HG02870 (cell line): ENCODE measurements around the gene DBF4.

Experiments used
- ATAC-seq: cut with Tn5 transposase; IDR thresholded peaks from one replicate; pipeline ENCODE4 v1.9.1; 2021; ENCODE audit warnings: mild to moderate bottlenecking, moderate library complexity; ENCODE audit not compliant: unreplicated experiment

The DBF4 gene

DNA sequence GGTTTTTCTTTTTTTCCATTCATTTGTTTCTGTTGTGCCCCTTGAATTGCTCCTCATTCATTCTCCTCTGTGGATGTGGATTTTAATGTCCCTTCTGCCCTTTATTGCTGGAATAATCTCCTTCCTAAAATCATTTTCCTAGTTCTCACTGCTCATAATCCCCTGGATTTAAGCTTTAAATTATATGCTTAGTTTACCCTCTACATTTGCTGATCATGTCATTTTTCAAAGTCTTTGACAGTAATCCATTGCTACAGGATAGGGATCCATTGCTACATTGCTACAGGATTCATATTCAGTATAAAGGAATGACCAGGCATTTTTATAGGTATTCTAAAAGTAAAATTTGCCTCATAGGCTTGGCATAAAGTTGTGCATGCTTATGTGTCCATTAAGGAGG lies 72.1 kb downstream of the DBF4 start:
- no peak for ATAC-seq
